GM21528 (cell line): ENCODE data around the gene CRABP2.

Source experiments
- ATAC-seq: cut with Tn5 transposase; IDR thresholded peaks from one replicate; pipeline ENCODE4 v1.9.1; 2021; ENCODE audit warnings: mild to moderate bottlenecking, moderate library complexity; ENCODE audit not compliant: unreplicated experiment, low FRiP score

The CRABP2 gene

DNA sequence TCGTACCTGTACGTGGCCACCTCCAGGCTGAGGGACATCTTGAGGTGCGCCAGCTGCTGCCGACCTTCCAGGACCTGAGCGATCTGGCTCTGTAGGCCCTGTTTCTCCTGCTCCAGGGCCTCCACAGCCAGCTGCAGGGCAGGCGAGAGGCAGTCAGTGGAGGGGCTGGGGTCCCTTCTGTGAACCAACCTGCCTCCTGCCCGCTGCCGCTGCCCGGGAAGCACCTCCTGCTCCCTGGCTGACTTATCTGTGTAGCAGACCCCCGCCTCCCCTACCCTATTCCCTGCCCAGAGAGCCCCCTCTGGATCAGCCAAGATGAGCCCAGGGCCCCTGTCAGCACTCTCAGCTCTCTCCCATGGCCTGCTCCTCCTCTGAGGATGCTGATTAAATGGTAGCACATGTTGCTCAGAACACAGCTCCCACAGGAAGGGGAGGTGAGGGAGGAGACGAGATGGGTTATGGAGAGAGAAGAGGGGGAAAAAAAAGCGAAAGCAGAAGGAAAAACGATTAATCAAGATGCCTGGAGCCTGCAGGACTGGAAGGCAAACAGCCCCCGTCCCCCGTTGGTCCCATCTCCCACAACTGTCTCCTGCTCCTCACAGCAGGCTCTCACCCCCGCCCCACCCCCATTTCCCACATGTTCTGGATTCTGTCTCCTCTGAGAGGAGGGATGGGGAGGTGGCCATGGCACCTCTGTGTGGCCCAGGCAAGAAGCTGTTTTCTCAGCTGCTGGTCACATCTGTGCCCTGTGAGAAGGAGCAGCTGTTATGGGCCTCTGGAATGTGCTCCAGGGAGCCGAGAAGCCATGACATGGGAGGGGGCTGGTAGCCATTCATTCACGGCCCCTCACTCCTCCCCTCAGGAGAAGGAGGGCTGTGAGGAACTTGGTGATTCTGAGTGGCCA is 29.9 kb downstream of the CRABP2 start:
- no peak for ATAC-seq

DNA sequence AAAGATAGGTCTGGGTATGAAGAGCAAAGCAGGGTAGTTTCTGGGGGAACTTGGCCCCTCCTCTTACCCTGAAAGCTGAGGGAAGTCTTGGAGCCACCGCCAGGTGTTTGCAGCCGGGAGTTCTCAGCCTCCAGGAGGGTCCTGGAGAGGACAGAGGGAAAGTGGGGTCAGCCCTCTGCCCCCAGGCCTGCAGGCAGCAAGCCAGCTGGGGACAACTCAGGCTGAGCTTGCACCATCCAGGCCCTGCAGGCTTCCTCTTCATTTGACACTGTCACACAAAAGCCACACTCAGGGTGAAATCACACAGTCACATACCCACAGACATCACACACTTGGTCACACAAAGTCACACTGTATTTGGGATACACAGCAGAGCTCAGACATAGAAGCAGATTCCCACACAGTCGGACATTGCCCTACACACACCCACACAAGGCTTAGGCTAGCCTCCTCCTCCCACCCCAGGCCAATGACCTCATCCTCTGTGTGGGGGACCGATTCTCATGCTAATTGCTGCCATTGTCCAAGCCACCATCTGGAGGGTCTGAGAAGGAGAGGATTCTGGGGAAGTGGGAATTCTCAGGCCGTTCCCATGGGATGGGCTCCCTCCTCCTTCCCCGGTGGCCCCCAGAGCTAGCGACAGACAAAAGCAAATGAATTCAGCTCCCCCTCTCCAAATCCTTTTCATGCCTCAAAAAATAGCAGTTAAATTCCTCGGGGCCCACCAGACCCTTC is 31.8 kb downstream of the CRABP2 start:
- no peak for ATAC-seq

DNA sequence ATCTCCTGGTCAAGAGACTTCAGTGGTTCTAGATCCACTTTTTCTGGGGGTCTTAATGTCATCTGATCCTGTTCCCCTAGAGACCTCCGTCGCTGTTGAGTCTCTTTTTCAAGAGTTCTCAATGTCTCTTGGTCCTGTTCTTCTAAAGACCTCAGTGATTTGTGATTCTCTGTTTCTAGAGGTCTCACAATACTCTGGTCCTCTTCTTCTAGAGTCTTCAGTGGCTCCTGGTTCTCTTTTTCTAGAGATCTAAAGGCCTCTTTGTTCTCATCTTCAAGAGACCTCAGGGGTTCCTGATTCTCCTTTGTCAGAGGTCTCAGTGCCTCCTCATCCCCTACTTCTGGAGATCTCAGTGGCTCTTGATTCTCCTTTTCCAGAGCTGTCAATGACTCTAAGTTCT is 33.6 kb downstream of the CRABP2 start:
- ATAC-seq, result no peak

DNA sequence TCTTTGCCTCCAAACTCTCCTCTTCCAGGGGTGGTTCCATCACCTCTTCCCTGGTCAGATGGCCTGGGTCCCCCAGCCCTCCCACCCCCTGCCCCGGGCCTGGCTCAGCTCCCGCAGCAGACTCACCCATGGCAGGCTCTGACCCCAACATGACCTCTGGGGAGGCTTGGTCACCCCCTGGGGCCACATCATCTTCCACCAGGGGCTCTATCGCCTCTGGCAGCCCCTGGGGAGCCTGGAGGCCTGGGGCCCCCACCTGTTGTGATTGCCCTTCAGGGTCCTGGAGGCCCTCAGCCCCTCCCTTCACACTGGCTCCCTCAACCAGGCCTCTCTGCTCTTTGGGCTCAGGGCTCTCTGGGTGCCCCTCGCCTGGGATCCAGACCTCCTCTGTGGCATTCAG is 34.6 kb downstream of the CRABP2 start:
- no peak for ATAC-seq

DNA sequence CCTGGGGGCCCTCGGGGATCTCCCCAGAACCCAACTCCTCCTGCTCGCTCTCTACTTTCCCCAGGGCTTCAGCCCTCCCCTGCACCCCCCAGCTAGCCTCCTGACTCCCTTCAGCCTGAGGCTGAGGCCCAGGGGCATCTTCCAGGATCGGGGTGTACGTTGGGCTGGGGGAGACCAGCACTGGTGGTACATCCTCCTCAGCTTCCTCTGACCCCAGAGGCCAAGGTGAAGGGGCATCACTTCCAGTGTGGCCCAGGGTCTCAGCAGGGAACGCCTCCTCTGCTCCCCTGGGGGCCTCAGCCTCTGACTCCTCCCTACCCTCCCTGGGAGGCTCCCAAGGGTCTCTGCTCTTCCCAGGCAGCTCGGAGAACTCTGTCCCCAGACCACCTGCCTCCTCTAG is 35.0 kb downstream of the CRABP2 start:
- ATAC-seq, result no peak

DNA sequence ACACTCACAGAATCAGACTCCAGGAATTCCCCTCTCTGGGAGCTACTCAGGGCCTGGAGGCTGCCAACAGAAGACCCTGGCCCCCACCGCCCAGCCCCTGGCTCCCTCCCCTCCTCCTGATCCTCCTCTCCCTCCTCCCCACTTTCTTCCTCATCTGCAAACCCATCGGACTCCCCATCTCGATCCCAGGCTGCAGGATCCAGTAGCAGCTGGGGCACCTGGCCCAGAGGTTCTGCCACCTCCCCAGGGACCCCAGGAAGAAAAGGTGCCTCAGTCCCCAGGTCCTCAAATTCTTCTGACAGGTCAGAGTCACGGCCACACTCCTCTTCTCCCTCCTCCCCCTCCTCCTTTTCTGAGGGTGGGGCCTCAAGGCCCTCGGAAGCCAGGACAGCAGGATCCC is 35.6 kb downstream of the CRABP2 start:
- ATAC-seq, result no peak

DNA sequence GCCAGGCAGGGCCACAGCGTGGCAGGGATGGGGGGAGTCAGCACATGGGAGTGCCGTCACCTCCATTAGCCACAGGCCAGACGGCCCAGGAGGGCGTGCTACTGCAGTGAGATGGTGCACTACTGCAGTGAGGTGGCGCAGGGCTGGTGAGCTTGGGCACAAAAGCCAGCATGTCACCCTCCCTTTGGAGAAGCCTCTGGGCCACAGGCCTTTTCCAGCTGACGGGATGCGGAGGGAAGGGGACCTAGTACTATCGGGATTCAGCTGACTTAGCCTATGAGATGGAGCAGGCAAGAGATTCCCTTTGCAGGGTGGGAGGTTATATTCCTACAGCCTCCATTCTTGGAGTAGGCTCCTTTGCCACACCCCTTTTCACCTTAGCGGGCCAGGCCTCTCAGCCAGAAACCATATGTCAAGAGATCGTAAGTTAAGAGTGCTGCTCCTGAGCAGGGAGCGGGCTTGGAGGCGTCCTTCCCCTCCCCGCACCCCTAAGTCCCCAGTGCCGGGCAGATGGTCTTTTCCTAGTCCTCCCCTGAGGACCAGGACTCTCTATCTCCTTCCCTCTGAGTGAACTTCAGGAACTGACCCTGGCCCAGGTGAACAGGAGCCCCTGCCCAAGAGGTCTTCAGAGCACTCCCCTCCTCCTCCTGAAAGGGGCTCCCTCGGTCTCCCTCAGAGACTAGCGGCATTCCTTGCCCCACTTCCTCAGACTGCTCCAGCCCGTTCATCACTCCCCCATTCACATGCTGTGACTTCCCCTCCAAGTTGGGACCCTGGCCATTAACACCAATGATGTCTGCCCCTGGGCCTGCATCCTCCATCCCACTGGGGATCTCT is 36.4 kb downstream of the CRABP2 start:
- no peak for ATAC-seq

DNA sequence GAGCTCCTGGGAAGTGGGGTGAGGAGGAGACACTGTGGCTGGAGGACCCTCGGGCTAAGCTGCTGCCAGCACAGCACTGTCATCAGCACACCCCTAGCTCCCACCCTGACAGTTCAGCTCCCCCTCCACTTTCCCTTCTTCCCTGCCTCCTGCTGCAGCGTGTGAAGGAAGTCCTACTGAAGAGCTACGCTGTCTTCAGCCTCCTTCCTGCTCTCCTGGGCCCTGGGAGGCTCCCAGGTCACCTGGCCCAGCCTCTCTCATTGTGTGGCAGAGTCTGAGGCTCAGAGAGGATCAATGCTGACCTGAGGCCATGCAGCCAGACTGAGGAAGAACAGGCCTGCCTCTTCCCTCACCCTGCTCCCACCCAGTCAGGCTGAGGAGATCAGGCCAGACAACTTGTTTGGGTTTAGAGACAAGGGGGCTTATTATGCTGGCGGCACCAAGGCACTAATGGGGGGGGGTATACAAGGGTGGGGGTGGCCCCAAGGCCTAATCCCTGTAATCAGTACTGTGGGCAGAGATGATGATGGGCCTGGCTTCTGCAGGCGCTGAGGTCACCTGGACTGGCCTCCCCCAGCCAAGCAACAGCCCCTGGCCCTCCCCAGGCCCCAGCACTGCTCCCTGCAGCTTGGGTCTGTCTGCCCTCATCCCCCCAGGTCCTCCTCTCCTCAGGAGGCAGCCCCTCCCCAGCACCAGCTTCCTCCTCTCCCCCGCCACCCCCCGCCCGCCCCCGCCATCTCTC is 37.2 kb downstream of the CRABP2 start:
- no peak for ATAC-seq

GRCh38 chr1:156667610-156667967 is 37.8 kb downstream of the CRABP2 start:
- ATAC-seq, result no peak

GRCh38 chr1:156666862-156667609 is 38.3 kb downstream of the CRABP2 start:
- no peak for ATAC-seq

DNA sequence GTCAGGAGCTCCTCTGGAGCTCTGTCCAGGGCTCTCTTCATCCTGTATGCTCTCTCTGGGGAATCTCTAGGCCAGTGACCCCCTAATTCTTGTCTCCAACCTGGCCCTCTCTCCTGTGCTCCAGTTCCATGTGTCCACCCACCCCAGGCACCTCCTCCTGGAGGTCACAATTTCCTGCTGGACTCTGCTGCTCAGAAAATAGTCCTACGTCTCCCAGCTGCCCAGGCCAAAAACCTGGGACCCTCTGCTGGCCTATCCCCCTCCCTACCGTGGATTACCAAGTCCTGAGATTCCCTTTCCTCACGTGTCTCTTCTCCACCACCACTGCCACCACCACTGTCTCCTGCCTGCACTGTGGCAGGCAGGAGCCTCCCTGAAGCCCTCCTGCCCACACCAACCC is 39.8 kb downstream of the CRABP2 start:
- no peak for ATAC-seq

- no peak for ATAC-seq
Measured at GRCh38 chr1:156664767-156665411, 40.5 kb downstream of the CRABP2 start.

GRCh38 chr1:156664046-156664766 is 41.2 kb downstream of the CRABP2 start:
- no peak for ATAC-seq

DNA sequence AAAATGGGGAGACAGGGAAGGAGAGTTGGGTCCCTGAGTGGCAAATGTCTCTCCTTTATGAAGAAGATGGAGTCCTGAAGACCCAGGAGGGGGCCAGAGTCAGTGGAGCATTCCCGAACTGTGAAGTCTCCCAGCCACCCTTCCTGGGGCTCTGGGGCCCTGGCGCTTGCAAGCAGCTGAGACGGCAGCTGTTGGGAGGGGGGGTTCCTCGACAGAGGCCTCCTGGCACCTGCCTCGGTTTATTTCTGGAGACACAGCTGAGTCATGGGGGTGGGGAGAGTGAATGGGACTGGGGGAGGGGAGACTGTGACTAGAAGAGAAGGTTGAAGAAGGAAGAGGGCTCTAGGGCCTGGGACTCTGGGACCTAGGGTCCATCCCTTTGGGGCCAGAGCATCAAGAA is 42.2 kb downstream of the CRABP2 start:
- ATAC-seq, result no peak

- ATAC-seq, result no peak
Measured at GRCh38 chr1:156662800-156663055, 42.7 kb downstream of the CRABP2 start.

GRCh38 chr1:156662005-156662799 is 43.2 kb downstream of the CRABP2 start:
- ATAC-seq, result no peak

GRCh38 chr1:156660752-156661112 is 44.7 kb downstream of the CRABP2 start:
- no peak for ATAC-seq
